SIG-M5 (cell line): ENCODE data around the gene FBF1.
"Not testable (repeated sequence)": the region's sequence is repeated elsewhere in the genome, so short reads cannot be mapped to it uniquely, and the experiment has no call there.

ENCODE experiments used
- DNase-seq: peaks from one replicate; lab custom pipeline; 2025; lab: John Stamatoyannopoulos, UW

FBF1 gene

DNA sequence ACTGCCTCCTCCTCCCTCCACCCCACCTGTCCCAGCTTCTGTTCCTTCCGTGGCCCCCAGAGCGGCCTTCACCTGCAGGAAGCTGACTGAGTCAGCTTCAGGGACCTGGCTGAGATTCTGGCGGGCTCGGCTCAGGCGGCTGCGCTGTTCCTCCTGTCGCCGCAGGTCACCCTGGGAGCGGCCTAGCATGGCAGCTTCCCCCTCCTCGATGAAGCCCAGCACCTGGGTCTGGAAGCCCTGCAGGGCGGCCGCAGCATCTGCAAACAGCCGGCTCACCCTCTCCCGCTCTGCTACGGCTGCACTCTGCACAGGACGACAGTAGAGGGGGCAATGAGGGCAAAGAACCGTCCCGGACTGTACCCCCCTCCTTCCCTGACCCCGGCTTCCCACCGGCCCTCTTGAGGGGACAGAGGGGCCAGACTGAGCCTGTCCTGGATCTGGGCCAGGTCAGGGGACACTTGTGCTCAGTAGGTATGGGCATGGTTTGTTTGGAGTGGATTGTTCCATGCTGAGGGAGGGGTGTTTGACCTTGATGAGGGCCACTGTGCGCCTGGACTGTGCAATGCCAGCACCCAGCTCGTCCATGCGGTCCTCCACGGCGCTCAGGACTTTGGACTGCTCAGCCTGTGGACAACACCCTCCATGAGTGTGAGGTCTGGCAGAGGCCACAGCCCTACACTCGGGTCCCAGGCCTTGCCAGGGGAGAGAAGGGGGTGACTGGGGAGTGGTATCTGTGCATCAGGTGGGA lies 64.5 kb downstream of the FBF1 start:
- no peak for DNase-seq

DNA sequence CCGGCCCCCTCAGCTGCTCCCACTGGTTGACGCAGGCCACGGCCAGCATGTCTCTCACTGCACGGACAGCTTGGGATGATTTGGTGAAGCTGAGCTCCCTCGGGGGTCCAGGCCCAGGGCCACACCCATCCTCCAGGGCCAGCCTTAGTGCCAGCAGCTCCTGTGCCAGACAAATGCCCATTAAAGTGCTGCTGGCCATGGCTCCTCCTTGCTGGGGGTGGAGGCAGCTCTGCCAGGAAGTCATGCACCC lies 65.0 kb downstream of the FBF1 start:
- DNase-seq, result no peak

DNA sequence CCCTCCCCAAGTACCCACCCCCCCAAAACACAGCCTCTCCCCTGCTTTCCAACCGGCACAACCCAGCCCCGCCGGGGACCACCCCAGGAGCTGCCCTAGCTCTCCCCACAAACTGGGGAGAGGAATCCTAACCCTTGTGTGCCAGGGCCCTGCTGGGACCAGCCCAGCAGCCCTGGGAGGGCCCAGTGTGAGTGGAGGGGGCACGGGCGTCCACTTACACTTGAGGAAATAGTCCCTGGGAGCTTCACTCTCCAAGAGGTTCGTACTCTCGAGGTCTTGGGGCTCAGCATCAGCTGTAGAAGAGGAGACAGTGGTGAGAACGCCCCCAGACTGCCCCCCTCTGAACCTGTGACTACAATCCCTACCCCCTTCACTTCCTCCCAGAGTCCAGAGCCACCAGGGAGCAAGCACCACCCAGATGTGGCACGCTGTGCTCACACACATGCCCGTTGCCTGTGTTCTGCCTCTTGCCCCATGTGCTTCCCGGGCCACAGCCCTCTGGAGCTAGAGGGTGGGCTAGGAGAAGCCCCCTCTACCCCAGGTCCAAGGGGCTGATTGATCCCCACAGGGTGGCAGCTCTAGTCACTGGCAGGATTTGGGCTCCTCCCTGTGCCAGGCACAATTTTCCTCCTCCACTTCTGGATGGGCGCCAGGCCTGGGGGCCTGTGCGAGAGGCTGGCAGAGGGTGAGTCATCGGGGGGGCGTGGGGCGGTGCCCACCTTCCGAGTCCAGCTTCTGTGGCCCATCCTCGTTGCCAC lies 65.5 kb downstream of the FBF1 start:
- DNase-seq, result no peak

DNA sequence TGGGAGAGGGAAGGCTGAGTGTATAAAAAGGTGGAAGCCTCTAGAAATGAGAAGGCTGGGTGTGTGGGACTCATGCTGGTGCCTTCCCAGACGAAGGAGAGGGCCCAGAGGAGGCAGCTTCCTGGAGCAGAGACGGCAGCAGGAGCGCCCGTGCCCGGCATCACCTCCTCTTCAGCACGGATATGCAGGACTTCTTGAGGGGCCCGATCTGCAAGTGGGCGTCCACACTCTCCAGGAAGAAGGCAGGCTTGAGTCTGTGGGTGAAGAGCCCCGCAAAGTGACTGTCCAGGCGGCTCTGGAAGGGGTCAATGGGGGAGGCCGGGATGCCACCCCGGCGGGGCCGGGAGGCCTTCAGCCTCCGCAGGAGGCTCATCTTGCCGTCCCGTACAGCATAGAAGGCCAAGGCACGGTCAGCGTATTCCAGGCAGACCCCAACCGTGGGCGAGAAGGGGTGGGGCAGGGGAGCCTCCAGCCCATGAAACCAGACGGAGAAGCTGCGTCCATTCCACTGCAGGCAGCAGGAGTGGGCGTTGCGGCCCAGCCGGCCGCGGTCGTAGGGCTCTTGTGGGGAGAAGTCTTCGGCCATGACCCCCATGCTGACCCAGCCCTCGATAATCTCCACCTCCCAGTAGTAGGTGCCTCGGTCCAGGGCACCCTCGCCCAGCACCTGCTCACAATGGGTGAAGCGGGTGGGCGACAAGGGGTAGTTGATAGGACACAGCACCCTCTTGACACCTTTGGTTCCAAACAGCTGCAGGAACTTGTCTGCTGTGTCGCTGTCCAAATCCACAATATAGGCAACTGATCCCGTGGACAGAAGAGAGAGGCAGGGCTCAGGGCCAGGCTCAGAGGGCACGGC lies 66.3 kb downstream of the FBF1 start:
- no peak for DNase-seq

DNA sequence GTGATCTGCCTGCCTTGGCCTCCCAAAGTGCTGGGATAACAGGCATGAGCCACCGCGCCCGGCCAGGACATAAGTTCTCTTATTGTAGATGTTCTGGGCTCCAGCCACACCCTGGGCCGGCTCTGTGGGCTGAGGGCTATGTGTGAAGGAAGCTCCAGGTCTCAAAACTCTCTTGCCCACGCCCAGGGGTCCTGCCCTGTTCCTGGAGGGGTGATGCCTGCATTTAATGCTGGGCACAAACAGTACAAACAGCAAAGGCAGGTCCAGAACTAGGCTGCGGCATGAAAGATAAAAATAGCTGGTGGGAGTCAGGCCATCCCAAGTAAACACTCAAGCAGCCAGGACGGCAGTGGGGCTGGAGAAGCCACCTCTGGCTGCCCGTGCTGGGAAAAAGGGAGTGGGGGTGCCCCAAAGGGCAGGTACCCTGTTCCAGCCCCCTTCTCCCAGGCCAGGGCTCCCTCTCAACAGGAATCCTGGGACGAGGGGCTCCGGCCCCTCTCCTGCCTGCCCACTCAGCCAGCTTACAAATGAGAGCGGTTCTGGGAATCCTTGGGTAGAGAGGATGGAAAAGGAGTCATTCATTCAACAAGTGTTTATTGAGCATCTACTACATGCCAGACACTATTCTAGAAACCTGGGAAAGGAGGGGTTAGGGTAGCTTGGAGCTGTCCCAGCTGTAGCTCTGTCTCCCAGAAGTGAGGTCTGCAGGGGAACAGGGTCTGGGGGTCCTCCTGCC lies 67.1 kb downstream of the FBF1 start:
- no peak for DNase-seq

DNA sequence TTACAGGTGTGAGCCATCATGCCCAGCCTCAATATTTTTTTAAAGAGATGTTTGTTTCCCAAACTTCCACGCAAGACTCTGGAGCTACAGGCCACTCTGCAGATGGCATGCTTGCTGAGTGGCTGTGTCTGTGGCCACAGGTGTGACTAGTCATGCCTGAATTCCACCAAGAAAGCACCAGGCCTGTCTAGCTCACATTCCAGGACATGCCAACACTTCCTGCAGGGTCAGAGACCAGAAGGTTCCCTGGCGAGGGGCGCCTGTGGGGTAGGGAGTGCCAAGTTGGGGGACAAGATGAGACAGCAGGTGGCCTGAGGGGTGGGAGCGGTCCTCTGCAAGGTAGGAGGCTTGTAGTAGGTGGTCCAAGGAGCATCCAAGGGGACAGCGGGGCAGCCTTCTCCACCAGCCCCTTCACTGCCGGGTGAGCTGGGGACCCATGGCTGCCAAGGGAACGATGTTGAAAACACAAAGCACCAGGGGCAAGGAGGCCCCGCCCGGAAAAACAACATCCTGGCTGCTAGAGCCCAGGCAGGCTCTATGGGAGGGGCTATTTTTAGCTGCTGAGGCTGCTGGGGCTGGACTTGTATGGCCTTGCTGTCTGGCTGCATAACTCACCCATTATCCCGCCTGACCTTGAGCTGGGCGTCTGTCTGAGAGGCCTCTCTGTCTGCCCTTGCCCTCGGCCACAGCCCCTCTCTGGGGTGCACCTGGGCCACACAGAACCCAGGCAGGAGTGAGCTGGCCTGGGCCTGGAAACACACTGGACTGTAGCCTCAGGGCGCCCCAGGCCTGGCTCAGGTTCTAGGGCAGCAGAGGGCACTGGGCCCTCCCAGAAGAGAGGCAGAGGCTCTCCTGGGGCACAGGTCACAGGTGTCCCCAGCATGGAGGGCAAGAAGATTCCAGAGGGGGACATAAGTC lies 68.1 kb downstream of the FBF1 start:
- no peak for DNase-seq

DNA sequence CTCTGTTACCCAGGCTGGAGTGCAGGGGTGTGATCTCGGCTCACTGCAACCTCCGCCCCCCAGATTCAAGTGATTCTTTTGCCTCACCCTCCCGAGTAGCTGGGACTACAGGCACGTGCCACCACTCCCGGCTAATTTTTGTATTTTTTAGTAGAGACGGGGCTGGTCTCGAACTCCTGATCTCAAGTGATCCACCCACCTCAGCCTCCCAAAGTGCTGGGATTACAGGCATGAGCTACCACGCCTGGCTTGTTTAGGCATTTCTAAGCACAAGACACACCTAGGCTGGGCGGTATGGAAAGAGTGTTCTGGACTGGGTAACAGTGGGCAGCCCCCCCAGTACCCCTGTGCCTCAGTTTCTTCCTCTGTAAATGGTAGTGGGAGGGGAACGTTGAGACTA lies 70.6 kb downstream of the FBF1 start:
- not testable (repeated sequence) for DNase-seq

DNA sequence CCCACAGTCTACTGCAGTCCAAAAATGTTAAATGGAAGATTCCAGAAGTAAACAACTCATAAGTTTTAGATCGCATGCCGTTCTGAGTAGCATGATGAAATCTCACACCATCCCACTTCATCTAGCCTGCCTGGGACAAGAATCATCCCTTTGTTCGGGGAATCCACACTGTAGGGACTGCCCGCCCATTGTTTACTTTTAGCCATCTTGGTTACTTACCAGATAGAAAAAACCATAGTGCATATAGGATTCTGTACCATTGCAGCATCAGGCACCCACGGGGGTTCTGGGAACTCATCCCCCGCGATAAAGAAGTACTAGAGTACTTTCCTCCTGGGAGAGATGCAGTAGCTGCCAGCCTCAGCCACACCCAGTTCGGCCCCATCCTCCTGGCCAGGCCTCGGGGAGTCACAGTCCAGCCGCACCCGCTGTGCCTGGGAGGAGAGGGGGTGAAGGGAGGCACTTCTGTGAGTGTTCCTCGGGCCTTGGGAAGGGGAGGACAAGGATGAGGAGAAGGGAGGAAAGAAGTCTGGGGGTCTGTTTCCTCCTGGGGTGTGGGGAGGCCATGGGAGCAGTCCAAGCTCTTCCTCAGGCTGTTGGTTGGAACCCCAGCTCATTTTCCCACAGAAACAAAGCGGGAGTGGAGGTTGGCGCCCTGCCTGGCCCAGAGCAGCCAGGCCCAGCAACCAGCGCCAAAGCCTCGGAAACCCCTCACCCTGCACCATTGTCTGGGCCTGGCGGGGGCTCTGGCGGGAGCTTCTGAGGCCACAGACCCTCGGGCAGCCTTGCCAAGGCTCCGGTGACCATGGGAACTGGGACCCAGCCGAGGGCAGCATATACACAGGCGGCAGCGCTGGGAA lies 71.3 kb downstream of the FBF1 start:
- DNase-seq, result no peak

DNA sequence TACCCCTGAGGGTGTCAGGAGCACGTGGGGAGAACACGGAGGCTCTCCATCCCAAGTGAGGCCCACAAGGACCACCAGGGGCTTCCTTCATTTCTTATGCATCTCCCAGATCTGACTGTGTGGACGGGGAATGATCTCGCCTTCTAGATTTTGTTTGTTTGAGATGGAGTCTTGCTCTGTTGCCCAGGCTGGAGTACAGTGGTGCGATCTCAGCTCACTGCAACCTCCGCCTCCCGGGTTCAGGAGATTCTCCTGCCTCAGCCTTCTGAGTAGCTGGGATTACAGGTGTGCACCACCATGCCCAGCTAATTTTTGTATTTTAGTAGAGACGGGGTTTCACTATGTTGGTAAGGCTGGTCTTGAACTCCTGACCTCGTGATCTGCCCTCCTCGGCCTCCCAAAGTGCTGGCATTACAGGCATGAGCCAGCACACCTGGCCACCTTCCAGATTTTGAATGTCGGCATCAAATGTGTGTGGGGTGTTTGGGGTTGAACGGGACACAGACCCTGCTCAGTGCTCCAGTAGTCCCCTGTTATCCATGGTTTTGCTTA lies 72.0 kb downstream of the FBF1 start:
- DNase-seq, result not testable (repeated sequence)

DNA sequence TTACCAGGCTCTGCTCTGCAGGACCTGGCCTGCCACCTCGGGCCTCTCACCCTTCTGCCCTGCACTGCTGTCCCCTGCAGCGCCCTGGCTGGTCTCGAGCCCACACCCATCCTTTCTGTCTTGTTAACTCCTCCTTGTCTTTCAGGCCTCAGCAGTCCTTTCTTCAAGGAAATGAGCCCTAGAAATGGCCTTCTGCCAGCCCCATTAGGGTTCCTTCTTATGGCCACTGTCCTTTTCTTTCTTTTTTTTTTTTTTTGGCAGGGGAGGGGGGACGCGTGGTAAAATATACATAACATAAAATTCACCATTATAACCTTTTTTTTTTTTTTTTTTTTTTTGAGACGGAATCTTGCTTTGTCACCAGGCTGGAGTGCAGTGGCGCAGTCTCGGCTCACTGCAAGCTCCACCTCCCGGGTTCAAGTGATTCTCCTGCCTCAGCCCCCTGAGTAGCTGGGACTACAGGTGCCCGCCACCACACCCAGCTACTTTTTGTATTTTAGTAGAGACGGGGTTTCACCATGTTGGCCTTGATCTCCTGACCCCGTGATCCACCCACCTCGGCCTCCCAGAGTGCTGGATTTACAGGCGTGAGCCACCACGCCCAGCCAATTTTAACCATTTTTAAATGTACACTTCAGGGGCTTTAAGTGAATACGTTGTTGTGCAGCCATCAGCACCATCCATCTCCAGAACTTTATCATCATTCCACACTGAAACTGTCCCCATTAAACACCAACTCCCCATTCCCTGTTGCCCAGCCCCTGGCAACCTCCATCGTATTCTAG lies 75.2 kb downstream of the FBF1 start:
- not testable (repeated sequence) for DNase-seq

DNA sequence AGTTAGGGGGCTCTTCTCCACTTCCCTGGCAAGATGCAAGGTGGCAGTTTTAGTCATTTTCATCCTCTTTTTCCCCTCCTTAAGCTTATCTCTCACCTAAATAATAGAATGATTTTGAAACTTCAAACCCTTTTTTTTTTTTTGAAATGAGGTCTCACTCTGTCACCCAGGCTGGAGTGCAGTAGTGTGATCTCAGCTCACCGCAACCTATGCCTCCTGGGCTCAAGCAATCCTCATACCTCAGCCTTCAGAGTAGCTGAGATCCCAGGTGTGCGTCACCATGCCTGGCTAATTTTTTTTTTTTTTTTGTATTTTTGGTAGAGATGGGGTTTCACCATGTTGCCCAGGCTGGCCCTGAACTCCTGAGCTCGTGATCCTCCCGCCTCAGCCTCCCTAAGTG lies 76.0 kb downstream of the FBF1 start:
- DNase-seq, result not testable (repeated sequence)

DNA sequence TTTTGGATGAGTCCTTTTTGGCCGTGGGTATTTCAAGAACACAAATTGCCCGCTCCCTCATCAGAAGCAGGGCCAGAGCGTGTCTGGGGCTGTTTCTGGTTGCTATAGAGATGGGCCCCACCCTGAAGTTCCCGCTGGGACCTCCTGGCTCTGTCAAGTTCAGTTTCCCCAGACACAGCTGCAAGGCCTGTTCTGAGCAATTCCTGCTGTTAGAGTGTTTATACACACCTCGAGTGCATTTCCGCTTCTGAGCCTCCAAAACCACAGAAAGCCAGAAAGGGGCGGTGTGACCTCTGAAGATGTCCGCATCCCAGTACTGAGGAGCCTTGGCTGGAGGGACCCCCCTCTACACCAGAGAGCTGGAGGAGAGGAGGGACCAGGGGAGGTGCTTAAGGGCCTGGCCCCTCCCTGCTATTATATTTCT lies 76.4 kb downstream of the FBF1 start:
- no peak for DNase-seq

DNA sequence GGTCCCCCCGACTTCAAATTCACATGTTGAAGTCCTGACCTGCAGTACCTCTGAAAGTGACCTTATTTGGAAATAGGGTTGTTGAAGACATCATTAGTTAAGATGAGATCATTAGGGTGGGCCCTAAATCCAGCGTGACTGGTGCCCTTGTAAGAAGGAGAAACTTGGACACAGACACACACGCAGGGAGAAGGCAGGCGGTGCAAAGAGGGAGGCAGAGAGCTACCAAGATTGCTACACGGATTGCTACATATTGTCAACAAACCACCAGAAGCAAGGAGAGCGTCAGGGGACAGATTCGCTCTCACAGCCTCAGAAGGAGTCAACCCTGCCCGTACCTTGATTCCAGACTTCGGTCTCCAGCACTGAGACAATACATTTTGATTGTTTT lies 78.9 kb downstream of the FBF1 start:
- DNase-seq, result no peak
